ENCODE results near the gene AOPEP.

- TF ChIP-seq, protein P1, sequence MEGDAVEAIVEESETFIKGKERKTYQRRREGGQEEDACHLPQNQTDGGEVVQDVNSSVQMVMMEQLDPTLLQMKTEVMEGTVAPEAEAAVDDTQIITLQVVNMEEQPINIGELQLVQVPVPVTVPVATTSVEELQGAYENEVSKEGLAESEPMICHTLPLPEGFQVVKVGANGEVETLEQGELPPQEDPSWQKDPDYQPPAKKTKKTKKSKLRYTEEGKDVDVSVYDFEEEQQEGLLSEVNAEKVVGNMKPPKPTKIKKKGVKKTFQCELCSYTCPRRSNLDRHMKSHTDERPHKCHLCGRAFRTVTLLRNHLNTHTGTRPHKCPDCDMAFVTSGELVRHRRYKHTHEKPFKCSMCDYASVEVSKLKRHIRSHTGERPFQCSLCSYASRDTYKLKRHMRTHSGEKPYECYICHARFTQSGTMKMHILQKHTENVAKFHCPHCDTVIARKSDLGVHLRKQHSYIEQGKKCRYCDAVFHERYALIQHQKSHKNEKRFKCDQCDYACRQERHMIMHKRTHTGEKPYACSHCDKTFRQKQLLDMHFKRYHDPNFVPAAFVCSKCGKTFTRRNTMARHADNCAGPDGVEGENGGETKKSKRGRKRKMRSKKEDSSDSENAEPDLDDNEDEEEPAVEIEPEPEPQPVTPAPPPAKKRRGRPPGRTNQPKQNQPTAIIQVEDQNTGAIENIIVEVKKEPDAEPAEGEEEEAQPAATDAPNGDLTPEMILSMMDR (IDR thresholded peaks at IDR 0.05), result no peak
- TF ChIP-seq POLR2A (IDR thresholded peaks at IDR 0.05), result no peak
These were observed 367.1 kb downstream of the AOPEP start for GRCh38 chr9:95093586-95093985.

All from heart left ventricle (tissue), 13 donors.